Neural progenitor cell (in vitro differentiated cells): ENCODE measurements around the gene MACROD2. TPM values are rescaled to one million over a fixed set of nuclear protein-coding genes. Genes with fewer than 3 reads are reported as not detected.

Source experiments
- DNase-seq: peaks from one replicate; pipeline ENCODE4 v3.0.0-alpha.2; 2016; ENCODE audit warnings: low spot score
- H2AFZ ChIP-seq: fragments of 200-600 bp; sonication (generic); replicated peaks from 2 replicates; pipeline ENCODE4 v1.6.1; 2016; ENCODE audit warnings: antibody characterized with exemption
- H3F3A ChIP-seq: fragments of 200-600 bp; sonication (generic); 2 replicates; pipeline ENCODE4 v1.6.1; 2016; ENCODE audit warnings: antibody characterized with exemption, low read depth
- H3K27ac ChIP-seq: fragments of 200-600 bp; sonication (generic); 2 replicates; pipeline ENCODE4 v1.5.1; 2016; ENCODE audit warnings: mild to moderate bottlenecking
- H3K27me3 ChIP-seq: fragments of 200-600 bp; sonication (generic); 2 replicates; pipeline ENCODE4 v1.6.1; 2016; ENCODE audit warnings: mild to moderate bottlenecking, moderate library complexity
- H3K36me3 ChIP-seq: fragments of 200-600 bp; sonication (generic); 2 replicates; pipeline ENCODE4 v1.5.1; 2016
- H3K4me1 ChIP-seq: fragments of 200-600 bp; sonication (generic); 2 replicates; pipeline ENCODE4 v1.6.1; 2016; ENCODE audit warnings: mixed run types
- H3K4me2 ChIP-seq: fragments of 200-600 bp; sonication (generic); 2 replicates; pipeline ENCODE4 v1.6.1; 2016
- H3K4me3 ChIP-seq: fragments of 200-600 bp; sonication (generic); 2 replicates; pipeline ENCODE4 v1.5.1; 2016
- H3K79me2 ChIP-seq: fragments of 200-600 bp; sonication (generic); 2 replicates; pipeline ENCODE4 v1.6.1; 2016; ENCODE audit warnings: low read depth
- H3K9ac ChIP-seq: fragments of 200-600 bp; sonication (generic); 2 replicates; pipeline ENCODE4 v1.6.1; 2016
- H3K9me3 ChIP-seq: fragments of 200-600 bp; sonication (generic); 2 replicates; pipeline ENCODE4 v1.5.1; 2016; ENCODE audit warnings: low read depth
- H4K20me1 ChIP-seq: fragments of 200-600 bp; sonication (generic); 2 replicates; pipeline ENCODE4 v1.6.1; 2016; ENCODE audit warnings: low read depth
- H3K27ac Mint-ChIP-seq: 3 replicates; pipeline ENCODE4 v1.8.0; 2021; ENCODE audit warnings: mixed read lengths
- H3K27me3 Mint-ChIP-seq: 2 replicates; pipeline ENCODE4 v1.8.0; 2022; ENCODE audit warnings: low read depth, mild to moderate bottlenecking, inconsistent platforms, moderate library complexity, mixed read lengths; ENCODE audit not compliant: insufficient read depth
- H3K36me3 Mint-ChIP-seq: 3 replicates; pipeline ENCODE4 v1.8.0; 2021; ENCODE audit warnings: mixed read lengths
- H3K4me1 Mint-ChIP-seq: 3 replicates; pipeline ENCODE4 v1.8.0; 2021; ENCODE audit warnings: mixed read lengths
- H3K4me3 Mint-ChIP-seq: 3 replicates; pipeline ENCODE4 v1.8.0; 2021; ENCODE audit warnings: mild to moderate bottlenecking, moderate library complexity, mixed read lengths
- H3K9me3 Mint-ChIP-seq: 3 replicates; pipeline ENCODE4 v1.8.0; 2020; ENCODE audit warnings: mixed read lengths
- CTCF ChIP-seq: fragments of 200-600 bp; sonication (generic); IDR thresholded peaks from 2 replicates; pipeline ENCODE4 v1.5.1; 2017; ENCODE audit warnings: antibody characterized with exemption, mild to moderate bottlenecking
- EZH2 ChIP-seq: fragments of 200-600 bp; sonication (generic); IDR thresholded peaks from 2 replicates; pipeline ENCODE4 v1.6.1; 2017; ENCODE audit warnings: antibody characterized with exemption, mild to moderate bottlenecking, moderate library complexity
- EZH2phosphoT487 ChIP-seq: fragments of 200-600 bp; sonication (generic); IDR thresholded peaks from 2 replicates; pipeline ENCODE4 v1.6.1; 2017; ENCODE audit warnings: antibody characterized with exemption
- total RNA-seq: library from RNA; depleted of rRNA; stranded (reverse); fragments of >200 nt; gene quantifications from 2 replicates; pipeline ENCODE4 v1.2.3, GENCODE V29; 2015; ENCODE audit warnings: low replicate concordance

Gene MACROD2
- total RNA-seq, 1 donor from 2014 or later = 11.9 TPM

DNA sequence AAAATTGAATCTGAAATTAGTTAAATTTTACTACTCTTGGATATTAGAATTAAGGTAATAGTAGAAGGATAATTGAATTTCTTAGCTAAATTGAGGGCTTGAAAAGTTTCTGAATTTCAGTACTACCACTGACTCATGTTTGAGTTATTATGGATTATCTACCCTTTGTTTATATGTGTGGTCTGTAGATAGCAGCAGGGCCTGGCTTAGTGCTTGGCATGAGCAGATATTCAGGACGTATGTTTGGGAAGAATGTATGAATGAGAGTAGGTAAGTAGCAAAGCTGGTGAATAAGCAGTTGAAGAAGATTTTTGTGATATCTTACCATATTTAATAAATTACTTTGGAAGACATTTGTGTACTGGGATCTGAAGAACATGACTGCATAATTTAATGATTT is 152.7 kb downstream of the MACROD2 start:
- TF ChIP-seq EZH2phosphoT487 (no peak), CTCF (no peak), EZH2 (no peak)
- no peaks in the 10 kb centered on the region for H3K27me3 ChIP-seq
- peaks cover 5% of the 10 kb centered on the region for H3K4me1 ChIP-seq
- H3K27ac ChIP-seq = no peak overlapping the region
- Mint-ChIP-seq H3K36me3 (no peaks in the 10 kb centered on the region), H3K9me3 (no peaks in the 10 kb centered on the region), H3K27ac (no peak overlapping the region), H3K4me1 (peaks cover 7% of the 10 kb centered on the region), H3K27me3 (no peaks in the 10 kb centered on the region), H3K4me3 (no peak overlapping the region)
- H3K4me2 ChIP-seq = no peak overlapping the region
- H3K9ac ChIP-seq = no peak overlapping the region
- no peaks in the 10 kb centered on the region for H3F3A ChIP-seq
- no peak for DNase-seq
- no peak overlapping the region for H2AFZ ChIP-seq
- H3K79me2 ChIP-seq = no peaks in the 10 kb centered on the region
- no peaks in the 10 kb centered on the region for H3K36me3 ChIP-seq
- H4K20me1 ChIP-seq = no peaks in the 10 kb centered on the region
- no peak overlapping the region for H3K4me3 ChIP-seq
- no peaks in the 10 kb centered on the region for H3K9me3 ChIP-seq

DNA sequence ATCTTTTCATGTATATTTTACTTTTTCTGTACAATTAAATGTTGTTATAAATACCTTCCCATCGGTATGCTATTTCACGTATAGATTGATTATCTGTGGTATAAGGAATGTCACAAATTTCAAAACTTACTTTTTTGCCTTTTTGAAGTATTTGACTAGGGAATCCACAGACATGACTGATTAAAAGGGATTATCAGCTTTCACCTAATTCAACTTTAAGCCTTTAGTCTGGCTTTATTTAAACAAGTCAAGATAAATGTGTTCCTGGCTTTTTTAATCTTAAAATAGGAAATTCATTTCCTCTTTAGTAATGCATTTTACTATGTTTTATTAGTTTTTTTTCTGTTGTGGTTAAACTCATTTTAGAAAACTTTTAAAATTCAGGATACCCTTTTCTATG is 160.0 kb downstream of the MACROD2 start:
- H3K4me1 ChIP-seq = no peaks in the 10 kb centered on the region
- peaks cover 16% of the 10 kb centered on the region for H3K9me3 Mint-ChIP-seq
- H3K27me3 ChIP-seq = no peaks in the 10 kb centered on the region
- no peaks in the 10 kb centered on the region for H4K20me1 ChIP-seq
- DNase-seq = no peak
- no peaks in the 10 kb centered on the region for H3K79me2 ChIP-seq
- H2AFZ ChIP-seq = no peak overlapping the region
- no peaks in the 10 kb centered on the region for H3K9me3 ChIP-seq
- H3K4me1 Mint-ChIP-seq = no peaks in the 10 kb centered on the region
- no peak overlapping the region for H3K27ac Mint-ChIP-seq
- no peak overlapping the region for H3K27ac ChIP-seq
- H3K4me3 ChIP-seq = no peak overlapping the region
- H3F3A ChIP-seq = no peaks in the 10 kb centered on the region
- TF ChIP-seq EZH2 (no peak), EZH2phosphoT487 (no peak)
- no peak overlapping the region for H3K9ac ChIP-seq
- H3K4me3 Mint-ChIP-seq = no peak overlapping the region
- H3K27me3 Mint-ChIP-seq = no peaks in the 10 kb centered on the region
- H3K4me2 ChIP-seq = no peak overlapping the region
- no peaks in the 10 kb centered on the region for H3K36me3 ChIP-seq
- H3K36me3 Mint-ChIP-seq = peaks cover 3% of the 10 kb centered on the region

DNA sequence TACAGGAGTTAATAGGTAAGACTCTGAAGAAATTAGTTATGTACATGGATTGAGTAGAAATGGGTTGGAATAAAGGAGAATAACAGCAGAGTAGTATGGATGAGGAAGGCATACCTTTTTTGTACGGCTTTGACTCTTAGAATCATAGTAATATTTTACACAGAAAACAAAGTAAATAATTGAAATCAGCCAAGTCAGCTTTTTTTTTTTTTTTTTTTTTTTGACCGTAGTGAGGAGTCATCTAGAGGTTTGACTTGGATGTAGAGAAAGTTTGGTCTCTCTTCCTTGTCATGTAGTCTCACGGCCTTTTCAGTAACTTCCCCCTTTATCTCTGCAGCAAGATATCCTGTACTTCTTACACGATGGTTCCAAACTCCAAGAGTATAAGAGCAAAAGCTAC is 183.2 kb downstream of the MACROD2 start:
- no peak overlapping the region for H3K27ac Mint-ChIP-seq

More for the DNA sequence above, 183.2 kb downstream of the MACROD2 start:
- Histone ChIP-seq H3K27me3 (no peaks in the 10 kb centered on the region), H3K4me2 (no peak overlapping the region), H3K4me3 (no peak overlapping the region), H3F3A (no peaks in the 10 kb centered on the region), H3K9ac (no peak overlapping the region), H2AFZ (no peak overlapping the region), H3K27ac (no peak overlapping the region), H3K79me2 (no peaks in the 10 kb centered on the region), H3K9me3 (no peaks in the 10 kb centered on the region), H4K20me1 (no peaks in the 10 kb centered on the region), H3K36me3 (no peaks in the 10 kb centered on the region), H3K4me1 (no peaks in the 10 kb centered on the region)
- H3K4me3 Mint-ChIP-seq = no peak overlapping the region
- peaks cover under 1% of the 10 kb centered on the region for H3K27me3 Mint-ChIP-seq
- H3K9me3 Mint-ChIP-seq = peaks cover 20% of the 10 kb centered on the region
- TF ChIP-seq CTCF = no peak
- no peak for TF ChIP-seq EZH2phosphoT487
- no peak for TF ChIP-seq EZH2
- no peaks in the 10 kb centered on the region for H3K4me1 Mint-ChIP-seq
- no peak for DNase-seq
- H3K36me3 Mint-ChIP-seq = peaks cover 5% of the 10 kb centered on the region
